ENCODE measurements around the gene RCN1.

Gene RCN1

DNA sequence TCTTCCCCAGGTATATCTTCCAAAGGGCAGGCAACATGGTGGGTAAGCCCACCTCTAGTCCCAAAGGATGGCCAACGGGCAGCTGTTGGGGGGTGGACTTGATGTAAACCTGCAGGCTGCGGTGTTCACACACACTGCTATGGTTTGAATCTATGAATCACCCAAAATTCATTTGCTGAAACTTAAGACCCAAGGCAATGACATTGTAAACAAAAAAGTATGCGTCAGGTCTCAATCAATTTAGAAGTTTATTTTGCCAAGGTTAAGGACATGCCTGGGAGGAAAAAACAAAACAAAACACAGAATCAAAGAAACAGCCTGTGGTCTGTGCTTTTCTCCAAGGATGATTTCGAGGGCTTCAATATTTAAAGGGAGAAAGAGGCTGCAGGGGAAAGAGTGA, 18.3 kb downstream of the RCN1 start:
- TF ChIP-seq EZH2phosphoT487 (conservative IDR thresholded peaks at IDR 0.05; ENCODE audit: low read length) = no peak
- TF ChIP-seq, protein P1, sequence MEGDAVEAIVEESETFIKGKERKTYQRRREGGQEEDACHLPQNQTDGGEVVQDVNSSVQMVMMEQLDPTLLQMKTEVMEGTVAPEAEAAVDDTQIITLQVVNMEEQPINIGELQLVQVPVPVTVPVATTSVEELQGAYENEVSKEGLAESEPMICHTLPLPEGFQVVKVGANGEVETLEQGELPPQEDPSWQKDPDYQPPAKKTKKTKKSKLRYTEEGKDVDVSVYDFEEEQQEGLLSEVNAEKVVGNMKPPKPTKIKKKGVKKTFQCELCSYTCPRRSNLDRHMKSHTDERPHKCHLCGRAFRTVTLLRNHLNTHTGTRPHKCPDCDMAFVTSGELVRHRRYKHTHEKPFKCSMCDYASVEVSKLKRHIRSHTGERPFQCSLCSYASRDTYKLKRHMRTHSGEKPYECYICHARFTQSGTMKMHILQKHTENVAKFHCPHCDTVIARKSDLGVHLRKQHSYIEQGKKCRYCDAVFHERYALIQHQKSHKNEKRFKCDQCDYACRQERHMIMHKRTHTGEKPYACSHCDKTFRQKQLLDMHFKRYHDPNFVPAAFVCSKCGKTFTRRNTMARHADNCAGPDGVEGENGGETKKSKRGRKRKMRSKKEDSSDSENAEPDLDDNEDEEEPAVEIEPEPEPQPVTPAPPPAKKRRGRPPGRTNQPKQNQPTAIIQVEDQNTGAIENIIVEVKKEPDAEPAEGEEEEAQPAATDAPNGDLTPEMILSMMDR (IDR thresholded peaks at IDR 0.05; ENCODE audit: insufficient read depth, low read length, poor library complexity, severe bottlenecking) = no peak
- no peak overlapping the region for H2AFZ ChIP-seq (ENCODE audit: low read depth, low read length, severe bottlenecking)

DNA sequence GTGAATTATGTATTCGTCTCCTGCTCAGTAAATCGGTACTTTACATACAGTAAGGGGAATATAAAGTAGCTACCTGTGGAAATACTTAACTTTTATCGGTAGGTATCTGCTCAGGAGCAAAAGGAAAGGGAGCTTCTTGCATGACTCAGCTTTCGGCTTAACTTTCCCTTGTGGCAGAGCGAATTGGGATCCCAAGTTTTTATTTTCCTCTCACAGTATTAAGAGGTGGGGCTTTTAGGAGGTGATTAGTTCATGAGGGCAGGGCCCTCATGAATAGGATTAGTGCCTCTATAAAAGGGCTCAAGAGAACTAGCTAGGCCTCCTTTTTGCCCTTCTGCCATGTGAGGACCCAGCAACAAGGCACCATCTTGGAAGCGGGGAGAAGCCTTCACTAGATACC, 18.7 kb downstream of the RCN1 start:
- Histone ChIP-seq H3K4me2 (ENCODE audit: low read depth, low read length, poor library complexity, severe bottlenecking) (no peak overlapping the region), H3K36me3 (ENCODE audit: low read length) (no peaks in the 10 kb centered on the region), H3K79me2 (ENCODE audit: insufficient read depth, low read length) (no peaks in the 10 kb centered on the region), H3K9ac (ENCODE audit: low read length) (no peak overlapping the region), H3K27me3 (ENCODE audit: low read length) (0 out of 2 replicates have a peak, but pooled peaks cover 3% of the 10 kb centered on the region), H3K4me3 (ENCODE audit: insufficient read depth, low read length, poor library complexity, severe bottlenecking) (no peak overlapping the region), H3F3A (ENCODE audit: insufficient read depth) (no peaks in the 10 kb centered on the region), H3K9me3 (ENCODE audit: insufficient read depth, low read length) (no peaks in the 10 kb centered on the region), H3K9me2 (replicated peaks; ENCODE audit: insufficient read depth, low read length) (no peaks in the 10 kb centered on the region), H4K20me1 (ENCODE audit: low read depth, low read length) (no peaks in the 10 kb centered on the region), H2AFZ (ENCODE audit: low read depth, low read length, severe bottlenecking) (no peak overlapping the region), H3K27ac (ENCODE audit: low read depth, low read length) (no peak overlapping the region)
- TF ChIP-seq EZH2phosphoT487 (conservative IDR thresholded peaks at IDR 0.05; ENCODE audit: low read length) = no peak
- TF ChIP-seq, protein P1 (IDR thresholded peaks at IDR 0.05; ENCODE audit: insufficient read depth, low read length, poor library complexity, severe bottlenecking) = no peak

More for the DNA sequence above, 18.3 kb downstream of the RCN1 start:
- Histone ChIP-seq H3K9me3 (ENCODE audit: insufficient read depth, low read length) (no peaks in the 10 kb centered on the region), H3K27me3 (ENCODE audit: low read length) (0 out of 2 replicates have a peak, but pooled peaks cover 3% of the 10 kb centered on the region), H3K9me2 (replicated peaks; ENCODE audit: insufficient read depth, low read length) (no peaks in the 10 kb centered on the region), H3K9ac (ENCODE audit: low read length) (no peak overlapping the region), H3K4me3 (ENCODE audit: insufficient read depth, low read length, poor library complexity, severe bottlenecking) (no peak overlapping the region), H3K27ac (ENCODE audit: low read depth, low read length) (no peak overlapping the region), H3F3A (ENCODE audit: insufficient read depth) (no peaks in the 10 kb centered on the region), H4K20me1 (ENCODE audit: low read depth, low read length) (no peaks in the 10 kb centered on the region), H3K4me2 (ENCODE audit: low read depth, low read length, poor library complexity, severe bottlenecking) (no peak overlapping the region), H3K79me2 (ENCODE audit: insufficient read depth, low read length) (no peaks in the 10 kb centered on the region), H3K36me3 (ENCODE audit: low read length) (no peaks in the 10 kb centered on the region)

DNA sequence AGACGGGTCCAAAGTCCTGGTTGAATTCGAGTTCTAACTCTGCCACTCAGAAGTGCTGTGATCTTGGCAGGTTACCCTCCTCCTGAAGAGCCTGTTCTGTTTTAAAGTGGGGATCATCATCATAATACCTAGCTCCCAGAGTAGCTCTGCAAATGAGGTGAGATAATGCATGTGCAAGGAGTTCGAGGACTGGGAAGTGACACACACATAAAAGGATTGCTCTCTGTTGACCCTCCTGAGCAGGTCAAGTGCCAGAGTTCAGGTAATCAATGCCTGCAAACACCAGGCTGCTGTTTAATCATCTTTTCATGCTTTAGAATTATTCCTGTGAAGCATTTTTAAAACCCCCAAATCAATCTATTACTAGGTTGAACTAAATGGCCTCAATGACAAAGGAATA, 19.9 kb downstream of the RCN1 start:
- Histone ChIP-seq H3K9me2 (replicated peaks; ENCODE audit: insufficient read depth, low read length) (no peaks in the 10 kb centered on the region), H3K9me3 (ENCODE audit: insufficient read depth, low read length) (no peaks in the 10 kb centered on the region), H2AFZ (ENCODE audit: low read depth, low read length, severe bottlenecking) (no peak overlapping the region), H3K27me3 (ENCODE audit: low read length) (0 out of 2 replicates have a peak, but pooled peaks cover 3% of the 10 kb centered on the region), H3F3A (ENCODE audit: insufficient read depth) (no peaks in the 10 kb centered on the region), H3K4me3 (ENCODE audit: insufficient read depth, low read length, poor library complexity, severe bottlenecking) (no peak overlapping the region), H3K36me3 (ENCODE audit: low read length) (no peaks in the 10 kb centered on the region), H3K4me2 (ENCODE audit: low read depth, low read length, poor library complexity, severe bottlenecking) (no peak overlapping the region), H3K9ac (ENCODE audit: low read length) (no peak overlapping the region), H3K27ac (ENCODE audit: low read depth, low read length) (no peak overlapping the region), H3K79me2 (ENCODE audit: insufficient read depth, low read length) (no peaks in the 10 kb centered on the region), H4K20me1 (ENCODE audit: low read depth, low read length) (no peaks in the 10 kb centered on the region)
- TF ChIP-seq, protein P1 (IDR thresholded peaks at IDR 0.05; ENCODE audit: insufficient read depth, low read length, poor library complexity, severe bottlenecking) = no peak
- no peak for TF ChIP-seq EZH2phosphoT487 (conservative IDR thresholded peaks at IDR 0.05; ENCODE audit: low read length)
